ENCODE results near the gene FAM171A2. TPM values are rescaled to one million over a fixed set of nuclear protein-coding genes. Genes with fewer than 3 reads are reported as not detected.

The FAM171A2 gene
- total and polyA plus RNA-seq, 7 donors = 0.06 to 0.23 (median 0.19) TPM

GRCh38 chr17:44320066-44320465, 43.6 kb downstream of the FAM171A2 start:
- Histone ChIP-seq H3K27ac (no peak overlapping the region), H3K4me1 (peaks cover 9% of the 10 kb centered on the region), H3K27me3 (ENCODE audit: insufficient read depth in 3 of 3, low read length in 2 of 3) (peaks cover 0 to 29% (median 11%) of the 10 kb centered on the region in 3 donors), H3K4me3 (no peak overlapping the region), H3K36me3 (ENCODE audit: insufficient read depth in 1 of 2, low read depth in 1 of 2) (peaks cover 3 to 37% of the 10 kb centered on the region in 2 donors), H3K9me3 (no peaks in the 10 kb centered on the region)
- DNase-seq = no peak
- TF ChIP-seq CTCF (IDR thresholded peaks at IDR 0.05) = no peak
- WGBS, 3 donors = 82 to 85% (median 84%) methylated on average over 17 to 18 of the region's 18 CpGs
- ATAC-seq = no peak
- intact Hi-C loops (cut with DNase I) = no loop called here

GRCh38 chr17:44318077-44318892, 45.4 kb downstream of the FAM171A2 start:
- H3K9me3 ChIP-seq = no peaks in the 10 kb centered on the region
- H3K4me3 ChIP-seq = no peak overlapping the region
- H3K4me1 ChIP-seq = peaks cover 3% of the 10 kb centered on the region
- peaks cover 0 to 45% (median 24%) of the 10 kb centered on the region in 3 donors for H3K27me3 ChIP-seq (ENCODE audit: insufficient read depth in 3 of 3, low read length in 2 of 3)
- TF ChIP-seq CTCF (IDR thresholded peaks at IDR 0.05) = no peak
- 54 to 65% (median 55%) methylated on average over 15 of the region's 15 CpGs for WGBS, 3 donors
- no peak for DNase-seq
- intact Hi-C loops (cut with DNase I) = no loop called here
- no peak overlapping the region for H3K27ac ChIP-seq
- peak in 2 of 4 donors; percentile 16 to 26 for ATAC-seq
- H3K36me3 ChIP-seq (ENCODE audit: insufficient read depth in 1 of 2, low read depth in 1 of 2) = peaks cover 3 to 37% of the 10 kb centered on the region in 2 donors

- WGBS, 3 donors = 72 to 82% (median 76%) methylated on average over 6 of the region's 6 CpGs
- ATAC-seq (no peak), DNase-seq (no peak)
- H3K4me1 ChIP-seq = no peaks in the 10 kb centered on the region
- no peak for TF ChIP-seq CTCF (IDR thresholded peaks at IDR 0.05)
- intact Hi-C loops (cut with DNase I) = no loop called here
- H3K27ac ChIP-seq = no peak overlapping the region
- peaks cover 0 to 52% (median 24%) of the 10 kb centered on the region in 3 donors for H3K27me3 ChIP-seq (ENCODE audit: insufficient read depth in 3 of 3, low read length in 2 of 3)
- H3K4me3 ChIP-seq = no peak overlapping the region
- no peaks in the 10 kb centered on the region for H3K9me3 ChIP-seq
- H3K36me3 ChIP-seq (ENCODE audit: insufficient read depth in 1 of 2, low read depth in 1 of 2) = peaks cover 3 to 36% of the 10 kb centered on the region in 2 donors
Measured at GRCh38 chr17:44317545-44317944, 46.1 kb downstream of the FAM171A2 start.

- ATAC-seq = no peak
- H3K4me1 ChIP-seq = no peaks in the 10 kb centered on the region
- intact Hi-C loops (cut with DNase I) = no loop called here
- no peak for TF ChIP-seq CTCF (IDR thresholded peaks at IDR 0.05)
- DNase-seq = no peak
- peaks cover 3 to 21% of the 10 kb centered on the region in 2 donors for H3K36me3 ChIP-seq (ENCODE audit: insufficient read depth in 1 of 2, low read depth in 1 of 2)
- H3K4me3 ChIP-seq = no peak overlapping the region
- WGBS, 3 donors = 8 to 10% (median 8%) methylated on average over 34 to 38 of the region's 38 CpGs
- H3K9me3 ChIP-seq = no peaks in the 10 kb centered on the region
- H3K27ac ChIP-seq = no peak overlapping the region
- H3K27me3 ChIP-seq (ENCODE audit: insufficient read depth in 3 of 3, low read length in 2 of 3) = peaks cover 0 to 52% (median 24%) of the 10 kb centered on the region in 3 donors
Measured at GRCh38 chr17:44315760-44316731, 47.6 kb downstream of the FAM171A2 start.
